Activated CD4-positive, alpha-beta T cell treated with anti-CD3 and anti-CD28 coated beads, Interleukin-2, Interleukin-6, amounts not matched to agents 100 ng/mL and 50 ng/mL, durations not matched to agents 16 hours and 8 hours (primary cell): ENCODE results near the gene NAT9.

Experiments used
- DNase-seq: peaks from one replicate; pipeline ENCODE4 v3.0.0-alpha.2; 2020

Gene NAT9

GRCh38 chr17:74804683-74805082, 28.5 kb upstream of the NAT9 start:
- no peak for DNase-seq

DNA sequence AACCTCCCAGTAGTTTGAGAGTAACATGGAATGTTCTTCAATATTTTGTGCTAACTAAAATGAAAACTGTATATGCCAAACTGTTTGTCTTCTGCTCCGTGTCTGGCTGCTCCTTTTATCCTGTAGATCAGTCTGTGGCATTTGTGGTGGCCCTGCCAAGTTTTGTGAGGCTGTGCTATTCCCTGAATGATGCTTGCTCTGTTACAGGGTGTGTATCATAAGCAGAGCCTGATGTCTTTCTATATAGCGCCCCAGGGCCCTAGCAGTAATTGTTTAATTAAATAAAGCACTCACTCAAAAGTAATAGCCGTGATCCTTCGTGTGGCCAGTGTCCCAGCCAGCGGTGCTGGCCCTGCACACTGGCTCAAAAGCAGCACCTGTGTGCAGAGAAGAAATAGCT, 27.8 kb upstream of the NAT9 start:
- DNase-seq: no peak

- DNase-seq: no peak
These were observed 27.3 kb upstream of the NAT9 start for GRCh38 chr17:74803388-74803930.

DNA sequence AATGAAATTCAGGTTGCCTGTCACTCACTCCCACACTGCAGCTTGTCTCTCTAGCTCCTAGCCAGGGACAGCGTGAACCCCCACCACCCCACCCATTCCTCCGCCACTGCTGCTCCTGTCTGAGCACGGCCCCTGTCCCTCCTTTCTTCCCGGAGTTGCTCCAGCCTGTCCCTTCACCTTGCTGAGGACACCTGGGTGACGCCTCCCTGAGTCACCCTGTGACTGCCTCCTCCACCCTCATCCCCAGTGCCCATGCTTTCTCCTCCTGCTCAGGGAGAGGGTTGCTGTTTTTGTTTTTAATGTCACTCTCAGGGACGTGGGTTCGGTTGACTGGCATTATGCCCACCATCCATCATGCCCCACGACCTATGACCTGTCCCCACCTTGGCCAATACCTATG, 25.8 kb upstream of the NAT9 start:
- DNase-seq: no peak

DNA sequence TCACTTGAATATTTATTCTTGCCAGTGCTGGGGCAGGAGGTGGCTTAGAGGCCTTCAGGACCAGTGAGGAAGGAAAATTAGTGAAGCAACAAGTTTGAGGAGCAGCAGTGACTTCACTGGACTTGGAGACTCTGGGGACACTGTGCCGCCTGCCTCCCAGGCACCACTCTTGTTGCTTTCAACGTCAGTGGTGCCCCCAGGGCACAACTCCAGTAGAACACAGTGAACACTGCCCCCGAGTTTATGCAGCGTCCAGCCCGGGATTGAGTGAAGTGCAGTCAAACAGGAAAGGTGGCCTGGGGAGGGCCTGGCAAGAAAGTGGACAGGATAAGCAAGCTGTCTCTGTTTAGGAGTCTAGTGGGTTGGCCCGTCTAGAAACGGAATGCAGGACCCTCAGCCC, 24.4 kb upstream of the NAT9 start:
- no peak for DNase-seq

DNA sequence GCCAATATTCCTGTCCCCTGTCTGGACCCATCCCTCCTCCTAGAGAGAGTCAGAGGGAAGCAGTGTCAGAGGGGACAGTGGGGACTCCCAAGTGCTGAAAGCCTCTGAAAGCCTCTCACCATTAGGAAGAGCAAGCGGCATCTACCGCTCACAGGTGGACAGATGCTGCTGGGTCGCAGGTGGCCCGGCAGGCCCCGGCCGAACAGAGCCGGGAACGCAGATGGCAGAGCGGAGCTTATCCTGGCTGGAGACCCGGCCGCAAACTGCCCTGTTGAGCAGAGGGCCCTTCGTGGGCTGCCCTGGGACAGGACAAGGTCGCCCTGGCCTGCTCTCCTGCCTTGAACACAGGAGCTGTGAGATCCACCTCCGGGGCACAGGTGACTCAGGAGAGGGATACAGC, 23.0 kb upstream of the NAT9 start:
- no peak for DNase-seq

- no peak for DNase-seq
These were observed 22.1 kb upstream of the NAT9 start for GRCh38 chr17:74798239-74798707.

DNA sequence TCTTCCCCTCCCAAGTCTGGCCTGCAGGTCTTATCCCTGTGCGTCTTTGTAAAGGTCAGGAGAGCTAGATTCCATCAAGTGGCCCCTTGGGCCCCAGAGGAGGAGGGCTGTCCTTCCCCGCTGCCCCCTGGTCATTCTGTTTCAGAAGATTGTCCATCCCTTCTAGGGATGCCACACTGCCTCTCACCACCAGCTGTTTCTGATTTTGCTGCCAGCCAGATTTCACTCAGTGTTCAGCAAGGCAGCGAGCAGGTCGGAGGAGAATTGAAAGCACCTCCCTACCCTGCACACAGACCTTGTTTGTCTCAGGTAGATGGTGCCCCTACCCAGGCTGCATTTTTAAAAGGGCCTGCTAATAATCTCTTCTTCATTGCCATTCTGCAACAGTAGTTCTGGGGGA, 21.7 kb upstream of the NAT9 start:
- no peak for DNase-seq

GRCh38 chr17:74796866-74797265, 20.7 kb upstream of the NAT9 start:
- no peak for DNase-seq

DNA sequence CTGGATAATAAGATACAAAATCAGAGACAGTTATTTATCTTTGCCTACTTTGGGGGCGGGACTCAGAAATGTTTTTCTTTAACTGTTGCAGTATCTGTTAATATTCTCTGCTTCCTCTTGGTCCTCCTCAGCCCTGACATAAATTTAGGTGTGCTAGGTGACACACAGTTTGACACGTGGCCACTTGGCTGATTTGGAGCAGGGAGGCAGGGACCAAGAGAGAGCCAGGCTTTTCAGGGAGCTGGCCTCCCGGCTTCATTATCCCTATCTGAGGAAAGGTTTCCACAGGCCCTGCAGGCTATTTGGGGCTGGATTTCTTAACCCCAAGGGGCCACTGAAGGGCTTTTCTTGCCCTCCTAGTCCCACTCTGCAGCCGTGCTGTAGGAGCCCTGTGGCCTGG, 20.1 kb upstream of the NAT9 start:
- DNase-seq: no peak

- DNase-seq: no peak
These were observed 19.3 kb upstream of the NAT9 start for GRCh38 chr17:74795327-74796020.

DNA sequence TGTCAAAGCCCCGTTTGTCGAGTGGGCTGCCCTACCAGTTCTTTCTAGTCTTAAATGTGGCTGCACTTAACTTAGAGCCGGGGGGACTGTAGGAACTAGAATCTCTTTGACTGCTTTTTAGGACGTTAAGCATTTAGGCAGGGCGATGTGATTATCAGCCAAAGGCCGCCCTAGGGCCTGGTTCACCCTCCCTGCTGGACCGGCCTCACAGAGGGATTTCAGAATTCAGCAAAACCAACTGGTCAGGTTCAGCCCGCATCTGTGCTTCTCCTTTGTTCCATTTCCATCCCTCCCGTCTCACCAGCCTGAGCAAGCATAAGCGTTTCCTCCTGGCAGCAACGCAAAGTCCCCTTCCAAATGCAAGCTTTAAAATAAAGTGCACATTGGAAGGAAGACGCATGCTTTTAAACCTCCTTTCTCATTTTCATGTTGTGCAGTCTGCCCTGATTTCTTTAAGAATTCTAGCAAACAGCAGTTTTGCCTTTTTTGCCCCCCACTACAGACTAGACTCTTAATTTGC, 16.5 kb upstream of the NAT9 start:
- no peak for DNase-seq

DNA sequence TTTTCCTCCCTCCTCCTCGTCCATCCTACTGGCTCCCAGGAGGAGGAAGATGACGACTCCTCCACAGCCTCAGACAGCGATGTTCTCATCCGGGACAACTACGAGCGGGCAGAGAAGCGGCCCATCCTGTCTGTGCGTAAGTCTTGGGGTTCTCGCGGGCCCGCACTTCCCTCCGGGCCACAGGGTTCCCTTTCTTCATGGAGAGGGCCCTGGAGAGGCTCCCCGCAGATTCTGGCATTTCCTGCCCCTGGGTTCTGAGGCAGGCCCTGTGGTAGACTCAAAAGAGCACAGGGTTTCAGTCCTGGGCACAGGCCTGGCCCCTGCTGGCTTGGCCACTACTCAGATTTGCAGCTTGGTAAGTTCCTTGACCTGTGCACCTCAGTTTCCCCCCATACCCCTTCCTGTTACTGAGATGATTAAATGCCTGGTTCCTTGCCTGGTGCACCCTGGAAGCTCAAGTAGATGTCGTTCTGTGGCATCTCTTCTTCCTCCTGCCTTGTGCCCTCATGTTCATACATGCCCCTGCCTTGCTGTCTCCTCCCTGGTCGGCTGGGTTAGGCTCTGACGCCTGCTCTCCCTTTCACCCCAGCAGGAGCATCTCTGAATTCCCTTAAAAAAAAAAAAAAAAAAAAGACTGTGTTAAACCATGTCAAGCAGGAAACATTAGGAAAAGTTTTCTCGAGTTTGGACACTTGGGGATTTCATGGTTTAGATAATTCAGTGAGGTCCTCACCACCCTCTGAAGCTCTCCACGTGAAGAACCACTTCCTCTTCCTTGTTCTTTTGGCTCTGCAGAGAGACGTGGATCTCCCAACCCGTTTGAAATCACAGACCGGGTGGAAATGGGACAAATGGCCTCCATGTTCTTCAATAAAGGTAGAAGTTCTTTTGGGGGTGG, 14.3 kb upstream of the NAT9 start:
- DNase-seq: no peak

- DNase-seq: no peak
These were observed 10.4 kb upstream of the NAT9 start for GRCh38 chr17:74786431-74787055.

DNA sequence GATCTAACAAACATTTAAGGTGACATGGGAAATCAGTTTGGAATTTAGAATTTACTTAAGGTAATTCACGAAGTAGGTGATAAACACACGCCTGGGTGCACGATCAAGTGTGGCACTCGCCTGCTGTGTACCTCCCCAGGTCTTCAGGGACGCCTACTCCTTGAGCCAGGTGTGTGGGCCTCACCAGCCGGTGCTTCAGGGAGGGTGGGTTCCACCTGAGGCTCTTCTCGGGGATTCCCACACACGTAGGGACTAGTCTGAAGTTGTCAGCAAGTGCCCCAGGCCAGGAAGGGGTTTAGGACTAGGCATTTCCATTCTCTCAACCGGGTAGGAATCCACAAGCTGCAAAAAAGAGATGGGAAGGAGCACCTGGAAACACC, 9.8 kb upstream of the NAT9 start:
- DNase-seq: no peak

DNA sequence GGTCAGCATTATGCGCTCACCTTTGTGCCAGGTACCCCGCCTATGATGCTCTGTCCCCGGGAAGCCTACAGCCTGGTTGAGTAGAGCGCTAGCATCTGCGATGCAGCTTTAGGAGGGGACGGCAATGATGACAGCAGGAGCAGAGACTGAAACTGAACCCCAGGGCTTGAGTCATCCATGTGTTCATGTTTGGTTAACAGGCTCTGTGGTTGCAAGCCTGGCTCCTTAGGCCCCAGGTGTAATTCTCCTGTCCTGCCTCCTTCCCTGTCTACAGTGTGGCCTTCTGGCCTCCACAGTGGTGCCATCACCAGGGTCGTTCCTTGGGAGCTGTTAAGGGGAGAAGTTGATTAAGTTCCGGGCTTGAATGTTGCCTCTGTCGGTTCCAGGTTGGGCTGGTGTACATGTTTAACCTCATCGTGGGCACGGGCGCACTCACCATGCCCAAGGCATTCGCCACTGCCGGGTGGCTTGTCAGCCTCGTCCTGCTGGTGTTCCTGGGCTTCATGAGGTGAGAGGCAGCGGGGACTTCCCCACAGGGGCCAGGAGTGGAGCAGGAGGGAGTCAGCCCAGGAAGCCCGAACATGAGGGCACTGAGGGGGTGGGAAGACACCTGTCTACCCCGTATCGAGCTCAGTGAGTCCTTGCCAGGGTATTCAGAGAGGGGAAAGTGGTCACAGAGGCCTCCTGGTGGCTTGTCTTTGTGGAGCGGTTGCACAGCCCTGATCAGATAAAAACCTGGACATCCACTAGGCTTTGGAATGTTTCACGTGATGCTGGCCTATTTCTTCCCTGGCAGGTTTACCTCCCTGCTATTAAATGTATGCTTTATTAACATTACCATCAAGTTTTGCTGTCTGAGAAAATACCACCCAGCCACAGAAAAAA, 9.2 kb upstream of the NAT9 start:
- peak; percentile 38 for DNase-seq

DNA sequence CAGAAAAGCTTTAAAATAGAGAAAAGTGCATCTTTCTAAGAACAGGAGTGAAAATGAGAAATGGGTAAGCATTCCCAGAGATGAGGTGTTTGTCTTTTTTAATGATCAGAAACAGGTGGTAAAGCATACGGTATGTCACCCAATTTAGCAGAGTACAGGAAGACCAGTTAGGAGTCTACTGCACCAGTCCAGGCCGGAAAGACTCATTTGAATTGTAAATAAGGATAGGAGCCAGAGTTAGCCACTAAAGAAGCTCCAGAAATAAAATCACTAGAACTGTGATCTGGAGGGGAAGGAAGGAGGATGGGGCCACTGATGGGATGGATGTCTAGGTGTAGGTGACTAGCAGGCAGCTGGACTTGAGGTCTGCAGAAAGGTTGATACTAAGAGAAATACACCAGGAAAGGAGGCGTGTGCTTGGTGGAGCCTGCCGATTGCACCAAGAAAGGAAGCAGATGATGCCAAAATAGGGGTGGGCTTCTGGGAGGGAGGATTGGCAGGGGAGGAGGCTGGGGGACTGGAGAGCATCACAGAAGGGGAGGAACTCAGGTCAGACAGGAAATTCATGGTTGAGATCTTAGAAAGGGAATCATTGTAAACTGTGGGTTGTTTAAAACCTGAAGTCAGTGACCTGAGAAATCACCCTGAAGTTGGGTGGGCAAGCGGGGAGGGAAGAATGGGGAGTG, 8.1 kb upstream of the NAT9 start:
- DNase-seq: no peak

DNA sequence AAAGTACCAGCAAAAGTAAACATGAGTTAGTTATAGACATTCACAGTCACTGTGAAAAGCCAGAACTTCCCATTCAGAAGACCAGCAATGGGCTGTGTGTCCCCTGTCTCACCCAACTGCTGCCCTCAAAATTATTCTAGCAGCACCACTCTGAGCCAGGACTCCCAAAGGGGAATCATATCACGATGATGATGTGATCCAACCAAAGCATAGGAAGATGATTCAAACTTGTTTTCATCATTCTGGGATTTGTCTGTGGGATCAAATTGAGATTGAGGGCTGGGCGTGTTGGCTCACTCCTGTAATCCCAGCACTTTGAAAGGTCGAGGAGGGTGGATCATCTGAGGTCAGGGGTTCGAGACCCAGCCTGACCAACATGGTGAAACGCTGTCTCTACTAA, 6.4 kb upstream of the NAT9 start:
- DNase-seq: no peak

DNA sequence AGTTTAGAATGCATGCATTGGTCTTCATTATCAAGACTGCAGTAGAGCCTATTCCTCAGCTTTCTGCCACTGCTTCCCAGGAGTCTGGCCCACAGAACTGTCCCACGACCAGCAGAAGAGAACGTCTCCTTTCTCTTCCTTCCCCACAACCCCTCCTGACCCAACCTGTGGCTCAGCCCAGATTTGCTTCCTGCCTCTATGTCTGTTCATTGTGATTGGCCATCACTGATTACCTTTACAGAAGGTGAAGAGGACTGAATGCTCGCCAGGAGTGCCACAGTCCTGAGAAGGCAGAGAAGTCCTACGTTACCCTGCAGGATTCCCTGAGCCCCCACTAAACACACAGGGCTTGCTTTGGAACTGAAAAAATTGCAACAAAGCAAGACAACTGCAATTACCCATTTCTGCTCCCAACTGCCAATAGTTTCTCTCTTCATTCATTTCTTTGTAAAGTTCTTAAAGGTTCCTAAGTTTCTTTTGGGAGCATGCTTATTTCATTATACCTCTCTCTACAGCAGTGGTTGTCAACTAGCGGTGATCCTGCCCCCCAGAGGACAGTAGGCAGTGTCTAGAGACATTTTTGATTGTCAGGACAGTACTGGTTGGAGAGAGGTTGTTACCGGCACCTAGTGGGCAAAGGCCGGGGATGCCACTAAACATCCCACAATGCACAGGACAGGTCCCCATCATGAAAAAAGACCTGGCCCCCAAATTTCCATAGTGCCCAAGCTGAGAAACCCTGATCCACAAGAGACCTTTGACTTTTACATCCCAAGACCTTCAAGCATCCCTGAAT, 4.5 kb upstream of the NAT9 start:
- DNase-seq: peak; percentile 57

DNA sequence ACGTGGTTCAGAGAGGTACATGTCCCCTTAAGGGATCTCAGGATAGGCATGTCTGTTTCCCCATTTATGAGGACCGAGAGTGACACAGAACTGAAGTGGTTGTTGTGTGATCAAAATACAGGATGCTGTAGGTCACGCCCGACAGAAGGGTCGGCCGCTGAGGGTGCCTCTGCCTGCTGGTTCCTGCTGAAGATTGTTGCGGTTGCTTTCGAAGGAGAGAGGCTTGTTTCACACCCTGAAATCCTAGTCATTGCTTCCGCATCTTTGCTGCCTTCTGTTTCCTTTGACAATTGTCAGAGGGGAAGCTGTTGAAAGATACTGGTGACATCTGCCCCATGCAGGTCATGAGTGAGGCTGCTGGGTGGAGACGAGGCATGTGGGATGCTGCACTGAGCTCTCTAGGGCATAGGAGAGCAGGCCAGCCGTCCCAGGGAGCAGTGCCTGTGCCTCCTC, 3.8 kb upstream of the NAT9 start:
- DNase-seq: peak; percentile 88

DNA sequence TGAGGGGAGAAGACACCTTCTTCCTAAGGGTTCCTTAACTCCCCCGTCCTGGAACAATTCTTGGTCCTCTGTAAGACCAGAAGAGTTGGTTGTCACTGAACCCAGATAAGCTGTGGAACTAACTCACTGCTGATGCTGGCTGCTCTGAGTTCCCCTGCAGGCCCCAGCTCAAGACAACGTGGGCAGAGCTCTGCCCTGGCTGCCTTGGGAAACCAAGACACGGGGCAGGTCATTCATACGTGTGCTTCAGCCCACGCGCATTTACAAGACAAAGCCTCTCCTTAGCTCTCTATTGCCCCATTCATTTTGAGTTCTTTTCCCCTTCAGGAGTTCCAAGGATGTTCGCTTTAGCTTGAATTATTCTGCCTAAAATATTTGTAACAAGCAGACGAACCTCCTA, 3.4 kb upstream of the NAT9 start:
- DNase-seq: no peak
